Measurements from ENCODE around the gene BTG2. TPM values are rescaled to one million over a fixed set of nuclear protein-coding genes. Genes with fewer than 3 reads are reported as not detected.
A peak's percentile ranks its signal among the peaks of the same experiment; 100 is the strongest.

The BTG2 gene
- total RNA-seq, 1 experiment from 2014 or later: 2.7 TPM

GRCh38 chr1:203328714-203329122, 23.4 kb downstream of the BTG2 start:
- no TSS peak for BruUV-seq (replicated peaks)
- Mint-ChIP-seq H3K36me3 (ENCODE audit: insufficient read depth, unreplicated experiment) (peaks cover 10% of the 10 kb centered on the region), H3K27me3 (ENCODE audit: unreplicated experiment) (peaks cover 38% of the 10 kb centered on the region), H3K4me1 (ENCODE audit: low read depth, unreplicated experiment) (peaks cover 21% of the 10 kb centered on the region), H3K9me3 (ENCODE audit: low read depth, unreplicated experiment) (no peaks in the 10 kb centered on the region), H3K4me3 (ENCODE audit: low read depth, unreplicated experiment) (peak overlapping the region; percentile 1), H3K27ac (ENCODE audit: unreplicated experiment) (no peak overlapping the region)
- intact Hi-C loops (cut with micrococcal nuclease; ENCODE audit: unreplicated experiment): loop anchor here (2.0 kb wide), 1 partner anchor 56 kb away; no protein-coding TSS in a partner anchor
- DNase-seq: peak; percentile 58
- CTCF ChIA-PET: no interaction called here
- TF ChIP-seq CTCF (IDR thresholded peaks at IDR 0.05; ENCODE audit: unreplicated experiment): peak; percentile 19

- H3K27ac Mint-ChIP-seq (ENCODE audit: unreplicated experiment): no peak overlapping the region
- no peak for DNase-seq
- BruUV-seq (replicated peaks): no TSS peak
- peaks cover 10% of the 10 kb centered on the region for H3K36me3 Mint-ChIP-seq (ENCODE audit: insufficient read depth, unreplicated experiment)
- H3K9me3 Mint-ChIP-seq (ENCODE audit: low read depth, unreplicated experiment): no peaks in the 10 kb centered on the region
- intact Hi-C loops (cut with micrococcal nuclease; ENCODE audit: unreplicated experiment): no loop called here
- CTCF ChIA-PET: no interaction called here
- TF ChIP-seq CTCF (IDR thresholded peaks at IDR 0.05; ENCODE audit: unreplicated experiment): no peak
- H3K4me3 Mint-ChIP-seq (ENCODE audit: low read depth, unreplicated experiment): no peak overlapping the region
- peaks cover 21% of the 10 kb centered on the region for H3K4me1 Mint-ChIP-seq (ENCODE audit: low read depth, unreplicated experiment)
- H3K27me3 Mint-ChIP-seq (ENCODE audit: unreplicated experiment): peaks cover 36% of the 10 kb centered on the region
Measured at GRCh38 chr1:203331224-203331623, 25.9 kb downstream of the BTG2 start.

- TF ChIP-seq CTCF (IDR thresholded peaks at IDR 0.05; ENCODE audit: unreplicated experiment): no peak
- H3K9me3 Mint-ChIP-seq (ENCODE audit: low read depth, unreplicated experiment): no peaks in the 10 kb centered on the region
Measured at GRCh38 chr1:203335503-203335902, 30.2 kb downstream of the BTG2 start.

GRCh38 chr1:203336097-203336496, 30.8 kb downstream of the BTG2 start:
- no peak for DNase-seq
- no TSS peak for BruUV-seq (replicated peaks)
- Mint-ChIP-seq H3K27ac (ENCODE audit: unreplicated experiment) (no peak overlapping the region), H3K4me3 (ENCODE audit: low read depth, unreplicated experiment) (no peak overlapping the region), H3K9me3 (ENCODE audit: low read depth, unreplicated experiment) (no peaks in the 10 kb centered on the region), H3K4me1 (ENCODE audit: low read depth, unreplicated experiment) (no peaks in the 10 kb centered on the region), H3K36me3 (ENCODE audit: insufficient read depth, unreplicated experiment) (peaks cover 5% of the 10 kb centered on the region), H3K27me3 (ENCODE audit: unreplicated experiment) (peaks cover 57% of the 10 kb centered on the region)
- CTCF ChIA-PET: interaction anchor here (0.7 to 4.9 kb wide), 6 partner anchors 9 to 304 kb away, joined by 3 to 24 read pairs (median 4); no protein-coding TSS in a partner anchor
- TF ChIP-seq CTCF (IDR thresholded peaks at IDR 0.05; ENCODE audit: unreplicated experiment): no peak
- intact Hi-C loops (cut with micrococcal nuclease; ENCODE audit: unreplicated experiment): no loop called here

More at GRCh38 chr1:203335503-203335902, 30.2 kb downstream of the BTG2 start:
- H3K4me1 Mint-ChIP-seq (ENCODE audit: low read depth, unreplicated experiment): no peaks in the 10 kb centered on the region
- H3K27me3 Mint-ChIP-seq (ENCODE audit: unreplicated experiment): peaks cover 51% of the 10 kb centered on the region
- no peak for DNase-seq
- peaks cover 5% of the 10 kb centered on the region for H3K36me3 Mint-ChIP-seq (ENCODE audit: insufficient read depth, unreplicated experiment)
- intact Hi-C loops (cut with micrococcal nuclease; ENCODE audit: unreplicated experiment): no loop called here
- CTCF ChIA-PET: interaction anchor here (0.5 to 4.9 kb wide), 6 partner anchors 8 to 1424 kb away, joined by 3 to 24 read pairs (median 4); no protein-coding TSS in a partner anchor
- H3K27ac Mint-ChIP-seq (ENCODE audit: unreplicated experiment): no peak overlapping the region
- BruUV-seq (replicated peaks): no TSS peak
- H3K4me3 Mint-ChIP-seq (ENCODE audit: low read depth, unreplicated experiment): no peak overlapping the region

All from Calu3 (cell line).